ENCODE data around the gene CCDC102B.
"Not testable (repeated sequence)": the region's sequence is repeated elsewhere in the genome, so short reads cannot be mapped to it uniquely, and the experiment has no call there.

GRCh38 chr18:68790290-68790689, 7.6 kb upstream of the CCDC102B start:
- TF ChIP-seq CTCF, POLR2A (IDR thresholded peaks at IDR 0.05): not testable (repeated sequence)
